IPS DF 6.9 (cell line): ENCODE measurements around the gene P2RY13.

Experiments used
- DNase-seq: peaks from one replicate; pipeline ENCODE4 v3.0.0-alpha.2; 2013; ENCODE audit warnings: low read depth, low spot score
- H3K27ac ChIP-seq: one replicate; pipeline ENCODE4 v1.5.1; 2013; ENCODE audit warnings: low read length, control low read depth
- H3K27me3 ChIP-seq: 2 replicates; pipeline ENCODE4 v1.6.1; 2013; ENCODE audit warnings: mild to moderate bottlenecking, low read length; ENCODE audit not compliant: control insufficient read depth, insufficient read depth
- H3K36me3 ChIP-seq: 2 replicates; pipeline ENCODE4 v1.6.1; 2013; ENCODE audit warnings: low read length; ENCODE audit not compliant: control insufficient read depth, insufficient read depth
- H3K4me1 ChIP-seq: 2 replicates; pipeline ENCODE4 v1.6.1; 2013; ENCODE audit warnings: low read length; ENCODE audit not compliant: control insufficient read depth, insufficient read depth
- H3K4me3 ChIP-seq: 2 replicates; pipeline ENCODE4 v1.5.1; 2013; ENCODE audit warnings: mild to moderate bottlenecking, low read length
- H3K9me3 ChIP-seq: 2 replicates; pipeline ENCODE4 v1.6.1; 2013; ENCODE audit warnings: low read length, inconsistent platforms; ENCODE audit not compliant: control insufficient read depth, insufficient read depth
- WGBS: extraction: QIAGEN DNeasy Blood & Tissue Kit; methylation state at CpG from one replicate; pipeline ENCODE4 v1.1.7; 2013; ENCODE audit warnings: mixed read lengths, missing lambda C conversion rate; ENCODE audit not compliant: insufficient read length, insufficient coverage; 5-methylcytosine and 5-hydroxymethylcytosine counted together

P2RY13 gene

GRCh38 chr3:151329363-151329762 is at the start of gene P2RY13:
Gene P2RY13 (minus strand): TSS chr3:151329549. CDS start chr3:151329528, 21 bp downstream.
- Histone ChIP-seq H3K27ac (no peak within 1 kb of the TSS), H3K4me1 (no peaks in the 10 kb centered on the region), H3K4me3 (no peak within 1 kb of the TSS), H3K27me3 (no peaks in the 10 kb centered on the region), H3K36me3 (no peaks in the 10 kb centered on the region), H3K9me3 (no peaks in the 10 kb centered on the region)
- no peak for DNase-seq
- WGBS: no CpG with 5 or more reads among the region's 1 CpG

GRCh38 chr3:151377768-151378385 is 48.5 kb upstream of the P2RY13 start:
- no peak for DNase-seq
- Histone ChIP-seq H3K4me1 (no peaks in the 10 kb centered on the region), H3K4me3 (no peak overlapping the region), H3K27ac (no peak overlapping the region), H3K36me3 (no peaks in the 10 kb centered on the region), H3K9me3 (no peaks in the 10 kb centered on the region), H3K27me3 (no peaks in the 10 kb centered on the region)
- WGBS: no CpG with 5 or more reads among the region's 8 CpGs

GRCh38 chr3:151372063-151372820 is 42.9 kb upstream of the P2RY13 start:
- Histone ChIP-seq H3K4me1 (no peaks in the 10 kb centered on the region), H3K9me3 (no peaks in the 10 kb centered on the region), H3K27me3 (no peaks in the 10 kb centered on the region), H3K27ac (no peak overlapping the region), H3K4me3 (no peak overlapping the region), H3K36me3 (no peaks in the 10 kb centered on the region)
- no CpG with 5 or more reads among the region's 4 CpGs for WGBS
- no peak for DNase-seq

GRCh38 chr3:151371526-151371925 is 42.2 kb upstream of the P2RY13 start:
- Histone ChIP-seq H3K4me1 (no peaks in the 10 kb centered on the region), H3K36me3 (no peaks in the 10 kb centered on the region), H3K27ac (no peak overlapping the region), H3K4me3 (no peak overlapping the region), H3K9me3 (no peaks in the 10 kb centered on the region), H3K27me3 (no peaks in the 10 kb centered on the region)
- DNase-seq: no peak

- no peak overlapping the region for H3K27ac ChIP-seq
- no peak for DNase-seq
- no peaks in the 10 kb centered on the region for H3K27me3 ChIP-seq
- no CpG with 5 or more reads among the region's 5 CpGs for WGBS
- H3K4me3 ChIP-seq: no peak overlapping the region
- H3K36me3 ChIP-seq: no peaks in the 10 kb centered on the region
- no peaks in the 10 kb centered on the region for H3K9me3 ChIP-seq
- no peaks in the 10 kb centered on the region for H3K4me1 ChIP-seq
Measured at GRCh38 chr3:151367448-151367847, 38.1 kb upstream of the P2RY13 start.

- no peaks in the 10 kb centered on the region for H3K9me3 ChIP-seq
- no CpG with 5 or more reads among the region's 3 CpGs for WGBS
- H3K36me3 ChIP-seq: no peaks in the 10 kb centered on the region
- no peak overlapping the region for H3K4me3 ChIP-seq
- H3K27me3 ChIP-seq: no peaks in the 10 kb centered on the region
- H3K27ac ChIP-seq: no peak overlapping the region
- no peak for DNase-seq
- no peaks in the 10 kb centered on the region for H3K4me1 ChIP-seq
Measured at GRCh38 chr3:151366993-151367392, 37.6 kb upstream of the P2RY13 start.

- Histone ChIP-seq H3K9me3 (no peaks in the 10 kb centered on the region), H3K36me3 (no peaks in the 10 kb centered on the region; the same call in 1 of the 2 replicates), H3K4me1 (no peaks in the 10 kb centered on the region), H3K27ac (no peak overlapping the region), H3K4me3 (no peak overlapping the region), H3K27me3 (no peaks in the 10 kb centered on the region)
- no CpG with 5 or more reads among the region's 3 CpGs for WGBS
- DNase-seq: no peak
Measured at GRCh38 chr3:151362751-151363174, 33.4 kb upstream of the P2RY13 start.

GRCh38 chr3:151357463-151357850 is 28.1 kb upstream of the P2RY13 start:
- H3K4me1 ChIP-seq: no peaks in the 10 kb centered on the region

GRCh38 chr3:151356794-151357462 is 27.6 kb upstream of the P2RY13 start:
- DNase-seq: no peak
- Histone ChIP-seq H3K27me3 (no peaks in the 10 kb centered on the region), H3K4me1 (no peaks in the 10 kb centered on the region), H3K4me3 (no peak overlapping the region), H3K36me3 (no peaks in the 10 kb centered on the region; the same call in 1 of the 2 replicates), H3K9me3 (no peaks in the 10 kb centered on the region), H3K27ac (no peak overlapping the region)
- no CpG with 5 or more reads among the region's 2 CpGs for WGBS

More at GRCh38 chr3:151357463-151357850, 28.1 kb upstream of the P2RY13 start:
- H3K27ac ChIP-seq: no peak overlapping the region
- no peaks in the 10 kb centered on the region; the same call in 1 of the 2 replicates for H3K36me3 ChIP-seq
- no peaks in the 10 kb centered on the region for H3K27me3 ChIP-seq
- no peaks in the 10 kb centered on the region for H3K9me3 ChIP-seq
- WGBS: no CpG with 5 or more reads among the region's 2 CpGs
- H3K4me3 ChIP-seq: no peak overlapping the region
- DNase-seq: no peak

- DNase-seq: no peak
- Histone ChIP-seq H3K4me1 (no peaks in the 10 kb centered on the region), H3K36me3 (no peaks in the 10 kb centered on the region), H3K4me3 (no peak overlapping the region), H3K27me3 (no peaks in the 10 kb centered on the region), H3K27ac (no peak overlapping the region), H3K9me3 (no peaks in the 10 kb centered on the region)
- no CpG with 5 or more reads among the region's 4 CpGs for WGBS
Measured at GRCh38 chr3:151351648-151352047, 22.3 kb upstream of the P2RY13 start.
